ENCODE data around the gene MBNL2.

The MBNL2 gene

GRCh38 chr13:97226788-97227627, 4.9 kb downstream of the MBNL2 start:
- no peaks in the 10 kb centered on the region for H3K27me3 ChIP-seq (ENCODE audit: insufficient read depth, poor library complexity, severe bottlenecking)
- TF ChIP-seq POLR2AphosphoS5 (IDR thresholded peaks at IDR 0.05; ENCODE audit: low read depth): no peak
- no peak for TF ChIP-seq SPI1 (IDR thresholded peaks at IDR 0.05; ENCODE audit: borderline replicate concordance, low read depth)
- no peak for TF ChIP-seq CTCF (IDR thresholded peaks at IDR 0.05; ENCODE audit: insufficient read depth, low read length)
- TF ChIP-seq, protein P1, sequence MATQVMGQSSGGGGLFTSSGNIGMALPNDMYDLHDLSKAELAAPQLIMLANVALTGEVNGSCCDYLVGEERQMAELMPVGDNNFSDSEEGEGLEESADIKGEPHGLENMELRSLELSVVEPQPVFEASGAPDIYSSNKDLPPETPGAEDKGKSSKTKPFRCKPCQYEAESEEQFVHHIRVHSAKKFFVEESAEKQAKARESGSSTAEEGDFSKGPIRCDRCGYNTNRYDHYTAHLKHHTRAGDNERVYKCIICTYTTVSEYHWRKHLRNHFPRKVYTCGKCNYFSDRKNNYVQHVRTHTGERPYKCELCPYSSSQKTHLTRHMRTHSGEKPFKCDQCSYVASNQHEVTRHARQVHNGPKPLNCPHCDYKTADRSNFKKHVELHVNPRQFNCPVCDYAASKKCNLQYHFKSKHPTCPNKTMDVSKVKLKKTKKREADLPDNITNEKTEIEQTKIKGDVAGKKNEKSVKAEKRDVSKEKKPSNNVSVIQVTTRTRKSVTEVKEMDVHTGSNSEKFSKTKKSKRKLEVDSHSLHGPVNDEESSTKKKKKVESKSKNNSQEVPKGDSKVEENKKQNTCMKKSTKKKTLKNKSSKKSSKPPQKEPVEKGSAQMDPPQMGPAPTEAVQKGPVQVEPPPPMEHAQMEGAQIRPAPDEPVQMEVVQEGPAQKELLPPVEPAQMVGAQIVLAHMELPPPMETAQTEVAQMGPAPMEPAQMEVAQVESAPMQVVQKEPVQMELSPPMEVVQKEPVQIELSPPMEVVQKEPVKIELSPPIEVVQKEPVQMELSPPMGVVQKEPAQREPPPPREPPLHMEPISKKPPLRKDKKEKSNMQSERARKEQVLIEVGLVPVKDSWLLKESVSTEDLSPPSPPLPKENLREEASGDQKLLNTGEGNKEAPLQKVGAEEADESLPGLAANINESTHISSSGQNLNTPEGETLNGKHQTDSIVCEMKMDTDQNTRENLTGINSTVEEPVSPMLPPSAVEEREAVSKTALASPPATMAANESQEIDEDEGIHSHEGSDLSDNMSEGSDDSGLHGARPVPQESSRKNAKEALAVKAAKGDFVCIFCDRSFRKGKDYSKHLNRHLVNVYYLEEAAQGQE (IDR thresholded peaks at IDR 0.05; ENCODE audit: insufficient replicate concordance, low read depth): no peak
- TF ChIP-seq GABPA (IDR thresholded peaks at IDR 0.05; ENCODE audit: low read depth): no peak
- no peak overlapping the region for H3K27ac ChIP-seq (replicated peaks)
- H3K4me3 ChIP-seq (replicated peaks; ENCODE audit: insufficient read depth, low read length): no peak overlapping the region
- DNase-seq (ENCODE audit: low read depth in 1 of 2, low spot score in 1 of 2): no peak

DNA sequence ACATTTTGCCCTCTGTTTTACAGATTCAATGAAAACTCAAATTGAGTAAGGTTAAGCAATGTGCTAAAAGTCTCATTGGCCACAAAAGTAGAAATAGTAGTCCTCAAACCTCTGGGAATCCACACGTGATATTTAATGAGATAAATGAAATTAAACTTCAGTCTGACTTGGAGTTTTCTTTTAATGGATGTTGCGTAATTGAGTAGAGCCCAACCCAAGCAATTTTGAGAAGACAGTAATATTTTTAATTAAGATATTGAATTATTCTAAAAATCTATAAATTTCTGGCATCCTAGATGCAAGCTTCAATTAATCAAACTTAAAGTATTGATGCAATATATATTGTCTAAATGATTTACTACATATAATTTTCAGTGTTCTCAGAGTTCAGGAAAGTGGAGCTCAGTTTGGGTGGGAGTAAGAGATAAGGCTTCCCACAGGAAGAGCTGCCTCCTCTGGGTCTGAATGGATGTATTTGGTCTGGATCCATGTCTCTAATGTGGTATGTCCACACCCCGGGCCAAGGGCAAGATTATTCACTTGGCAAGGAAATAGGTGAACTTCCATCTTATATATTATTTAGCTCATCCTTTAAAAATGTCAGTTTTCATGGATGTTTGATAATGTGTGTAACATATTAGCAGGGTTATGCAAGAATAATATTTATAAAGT, 6.9 kb downstream of the MBNL2 start:
- DNase-seq (ENCODE audit: low read depth in 1 of 2, low spot score in 1 of 2): no peak
- no peak for TF ChIP-seq CTCF (IDR thresholded peaks at IDR 0.05; ENCODE audit: insufficient read depth, low read length)
- TF ChIP-seq, protein P1 (IDR thresholded peaks at IDR 0.05; ENCODE audit: insufficient replicate concordance, low read depth): no peak
- TF ChIP-seq GABPA (IDR thresholded peaks at IDR 0.05; ENCODE audit: low read depth): no peak
- no peak for TF ChIP-seq POLR2AphosphoS5 (IDR thresholded peaks at IDR 0.05; ENCODE audit: low read depth)
- no peak for TF ChIP-seq SPI1 (IDR thresholded peaks at IDR 0.05; ENCODE audit: borderline replicate concordance, low read depth)
- Histone ChIP-seq H3K27ac (replicated peaks) (no peak overlapping the region), H3K4me3 (replicated peaks; ENCODE audit: insufficient read depth, low read length) (no peak overlapping the region), H3K27me3 (ENCODE audit: insufficient read depth, poor library complexity, severe bottlenecking) (no peaks in the 10 kb centered on the region)

DNA sequence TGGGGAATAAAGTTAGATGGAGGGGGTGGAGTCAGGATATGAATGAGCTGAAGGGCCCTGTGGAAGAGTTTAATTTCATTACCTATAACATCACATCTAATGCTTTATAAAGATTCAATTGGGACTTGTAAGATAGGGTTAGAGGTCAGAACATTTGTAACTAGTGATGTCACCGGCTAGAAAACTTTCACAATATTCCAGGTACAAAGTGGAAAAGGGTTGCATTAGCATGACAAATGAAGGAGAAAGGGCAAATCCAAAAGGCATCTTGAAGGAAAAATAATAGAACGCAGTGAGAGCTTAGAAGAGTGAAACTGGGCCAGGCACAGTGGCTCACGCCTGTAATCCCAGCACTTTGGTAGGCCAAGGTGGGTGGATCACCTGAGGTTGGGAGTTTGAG, 7.6 kb downstream of the MBNL2 start:
- TF ChIP-seq POLR2AphosphoS5 (IDR thresholded peaks at IDR 0.05; ENCODE audit: low read depth): no peak
- TF ChIP-seq, protein P1 (IDR thresholded peaks at IDR 0.05; ENCODE audit: insufficient replicate concordance, low read depth): no peak
- TF ChIP-seq CTCF (IDR thresholded peaks at IDR 0.05; ENCODE audit: insufficient read depth, low read length): no peak
- TF ChIP-seq GABPA (IDR thresholded peaks at IDR 0.05; ENCODE audit: low read depth): no peak
- no peak for TF ChIP-seq SPI1 (IDR thresholded peaks at IDR 0.05; ENCODE audit: borderline replicate concordance, low read depth)
- Histone ChIP-seq H3K27me3 (ENCODE audit: insufficient read depth, poor library complexity, severe bottlenecking) (no peaks in the 10 kb centered on the region), H3K27ac (replicated peaks) (no peak overlapping the region), H3K4me3 (replicated peaks; ENCODE audit: insufficient read depth, low read length) (no peak overlapping the region)
- DNase-seq (ENCODE audit: low read depth in 1 of 2, low spot score in 1 of 2): no peak

Data from HL-60 (cell line).